ENCODE measurements around the gene C16orf54.

DNA sequence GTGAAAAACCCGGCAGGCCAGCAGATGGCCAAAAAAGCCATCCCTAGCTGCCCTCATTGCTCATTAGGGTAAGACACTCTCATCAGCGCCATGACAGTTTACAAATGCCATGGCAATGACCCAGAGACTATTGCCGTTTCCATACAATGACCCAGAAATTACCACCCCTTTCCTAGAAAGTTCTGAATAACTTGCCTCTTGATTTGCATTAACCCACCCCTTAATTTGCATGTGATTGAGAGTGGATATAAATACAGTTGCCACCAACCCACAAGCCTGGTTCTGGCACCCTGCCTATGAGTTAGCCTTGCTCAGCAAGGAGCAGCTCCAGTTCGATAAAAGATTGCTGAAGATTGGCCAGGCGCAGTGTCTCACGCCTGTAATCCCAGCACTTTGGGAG lies 16.1 kb upstream of the C16orf54 start:
- TF ChIP-seq POLR2A (IDR thresholded peaks at IDR 0.05): no peak
- TF ChIP-seq, protein P1, sequence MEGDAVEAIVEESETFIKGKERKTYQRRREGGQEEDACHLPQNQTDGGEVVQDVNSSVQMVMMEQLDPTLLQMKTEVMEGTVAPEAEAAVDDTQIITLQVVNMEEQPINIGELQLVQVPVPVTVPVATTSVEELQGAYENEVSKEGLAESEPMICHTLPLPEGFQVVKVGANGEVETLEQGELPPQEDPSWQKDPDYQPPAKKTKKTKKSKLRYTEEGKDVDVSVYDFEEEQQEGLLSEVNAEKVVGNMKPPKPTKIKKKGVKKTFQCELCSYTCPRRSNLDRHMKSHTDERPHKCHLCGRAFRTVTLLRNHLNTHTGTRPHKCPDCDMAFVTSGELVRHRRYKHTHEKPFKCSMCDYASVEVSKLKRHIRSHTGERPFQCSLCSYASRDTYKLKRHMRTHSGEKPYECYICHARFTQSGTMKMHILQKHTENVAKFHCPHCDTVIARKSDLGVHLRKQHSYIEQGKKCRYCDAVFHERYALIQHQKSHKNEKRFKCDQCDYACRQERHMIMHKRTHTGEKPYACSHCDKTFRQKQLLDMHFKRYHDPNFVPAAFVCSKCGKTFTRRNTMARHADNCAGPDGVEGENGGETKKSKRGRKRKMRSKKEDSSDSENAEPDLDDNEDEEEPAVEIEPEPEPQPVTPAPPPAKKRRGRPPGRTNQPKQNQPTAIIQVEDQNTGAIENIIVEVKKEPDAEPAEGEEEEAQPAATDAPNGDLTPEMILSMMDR (IDR thresholded peaks at IDR 0.05): no peak

Measured in heart left ventricle (tissue), 13 donors.